Measurements from ENCODE around the gene RAB31.

The RAB31 gene

DNA sequence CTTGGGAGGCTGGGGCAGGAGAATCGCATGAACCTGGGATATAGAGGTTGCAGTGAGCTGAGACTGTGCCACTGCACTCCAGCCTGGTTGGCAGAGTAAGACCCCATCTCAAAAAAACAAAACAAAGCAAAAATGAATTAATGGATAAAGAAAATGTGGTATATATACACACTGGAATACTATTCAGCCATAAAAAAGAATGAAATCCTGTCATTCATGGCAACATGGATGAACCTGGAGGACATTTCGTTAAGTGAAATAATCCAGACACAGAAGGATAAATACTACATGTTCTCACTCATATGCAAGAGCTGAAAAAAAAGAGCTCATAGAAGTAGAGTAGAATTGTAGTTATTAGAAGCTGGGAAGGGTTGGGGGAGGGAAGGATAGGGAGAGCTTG lies 80.8 kb downstream of the RAB31 start:
- no peak for DNase-seq (ENCODE audit: low read depth in 2 of 2)

DNA sequence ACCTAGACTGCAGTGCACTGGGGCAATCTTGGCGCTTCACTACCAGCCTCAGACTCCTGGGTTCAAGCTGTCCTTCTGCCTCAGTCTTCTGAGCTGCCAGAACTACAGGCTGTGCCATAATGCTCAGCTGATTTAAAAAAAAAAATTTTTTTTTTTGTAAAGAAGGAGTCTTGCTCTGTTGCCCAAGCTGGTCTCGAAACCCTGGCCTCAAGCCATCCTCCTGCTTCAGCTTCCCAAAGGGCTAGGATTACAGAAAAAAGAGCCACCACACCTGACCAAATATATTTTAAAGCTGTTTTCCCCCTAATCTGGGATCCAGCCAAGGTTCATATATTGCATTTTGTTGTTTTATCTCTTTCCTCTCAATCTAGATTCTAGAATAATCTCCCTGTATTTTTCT lies 82.2 kb downstream of the RAB31 start:
- DNase-seq (ENCODE audit: low read depth in 2 of 2) = no peak

DNA sequence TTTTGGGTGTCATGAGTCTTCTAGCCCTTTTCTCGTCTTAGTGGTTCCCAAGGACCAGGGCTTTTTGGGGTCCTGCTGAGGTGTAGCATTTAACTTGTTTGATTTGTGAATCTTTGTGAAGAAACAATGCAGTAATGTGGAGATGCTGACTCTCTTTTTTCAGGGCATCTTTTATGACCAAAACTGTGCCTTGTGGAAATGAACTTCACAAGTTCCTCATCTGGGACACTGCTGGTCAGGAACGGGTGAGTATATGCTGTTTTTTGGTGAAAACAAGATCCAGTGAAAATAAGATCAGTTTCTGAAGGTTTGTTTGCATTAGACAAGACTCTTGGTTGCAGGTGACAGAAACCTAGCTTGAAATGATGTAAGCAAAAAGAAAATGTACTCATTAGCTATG lies 83.9 kb downstream of the RAB31 start:
- DNase-seq (ENCODE audit: low read depth in 2 of 2) = no peak

DNA sequence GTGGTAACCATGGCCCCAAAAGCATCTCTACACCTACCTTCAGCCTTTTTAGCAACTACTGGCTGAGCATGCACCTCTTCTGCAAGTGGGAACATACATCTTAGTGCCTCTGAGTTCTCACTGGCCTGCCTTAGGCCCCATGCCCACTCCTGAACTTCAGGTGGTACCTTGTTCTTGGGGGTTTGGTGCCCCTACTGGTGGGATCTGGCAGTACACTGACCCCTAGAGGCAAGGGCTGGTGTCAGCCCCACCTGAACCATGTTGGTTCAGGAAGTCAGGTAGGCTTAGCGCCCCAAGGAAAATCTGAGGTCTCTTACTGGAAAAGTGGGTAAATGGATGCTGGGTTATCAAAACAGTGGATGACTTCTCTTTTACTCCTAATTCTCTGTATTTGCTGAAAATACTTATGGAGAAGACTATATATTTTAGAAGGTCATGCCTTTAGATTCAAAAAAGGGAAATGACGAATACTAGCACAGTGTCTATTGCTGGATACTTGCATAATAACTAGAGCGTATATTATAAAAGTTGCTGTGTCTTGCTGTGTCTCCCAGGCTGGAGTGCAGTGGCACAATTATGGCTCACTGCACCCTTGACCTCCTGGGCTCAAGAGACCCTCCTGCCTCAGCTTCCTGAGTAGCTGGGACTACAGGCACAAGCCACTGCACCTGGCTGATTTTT lies 84.6 kb downstream of the RAB31 start:
- peak; percentile 7 to 15 for DNase-seq (ENCODE audit: low read depth in 2 of 2)

DNA sequence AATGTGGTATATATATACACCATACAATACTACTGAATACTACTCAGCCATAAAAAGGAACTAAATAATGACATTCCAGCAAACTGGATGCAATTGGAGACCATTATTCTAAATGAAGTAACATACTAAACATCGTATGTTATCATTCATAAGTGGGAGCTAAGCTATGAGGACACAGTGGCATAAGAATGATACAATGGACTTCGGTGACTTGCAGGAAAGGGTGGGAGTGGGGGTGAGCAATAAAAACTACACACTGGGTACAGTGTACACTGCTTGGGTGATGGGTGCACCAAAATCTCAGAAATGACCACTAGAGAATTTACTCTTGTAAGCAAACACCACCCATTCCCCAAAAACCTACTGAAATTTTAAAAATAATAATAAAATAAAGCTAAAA lies 87.9 kb downstream of the RAB31 start:
- no peak for DNase-seq (ENCODE audit: low read depth in 2 of 2)

DNA sequence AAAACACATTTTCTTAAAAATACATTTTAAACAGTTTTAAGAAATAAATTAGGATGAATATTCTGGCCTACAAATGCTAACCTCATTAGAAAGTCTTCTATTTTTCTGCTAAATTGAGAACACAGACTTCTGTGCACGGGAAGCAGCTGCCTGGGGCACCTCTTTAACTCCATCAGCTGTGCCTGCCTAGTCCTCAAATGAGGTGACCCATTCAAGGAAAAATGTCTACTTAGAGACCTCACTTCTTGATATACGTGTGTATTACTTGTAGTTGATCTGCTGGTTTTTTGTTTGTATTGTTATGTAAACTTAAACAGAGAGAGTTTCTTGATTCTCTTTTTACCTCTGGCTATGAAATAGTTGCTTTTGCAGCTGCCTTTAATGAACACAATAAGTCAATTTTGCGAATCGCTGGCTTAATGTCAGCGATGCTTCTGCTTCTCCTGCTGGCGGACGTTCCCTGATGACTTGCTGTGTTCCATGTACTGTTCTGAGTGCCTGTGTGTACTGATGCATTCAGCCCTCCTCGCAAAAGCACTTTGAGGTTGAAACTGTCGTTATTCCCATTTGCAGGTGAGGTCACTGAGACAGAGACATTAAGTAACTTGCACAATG lies 88.9 kb downstream of the RAB31 start:
- no peak for DNase-seq (ENCODE audit: low read depth in 2 of 2)

DNA sequence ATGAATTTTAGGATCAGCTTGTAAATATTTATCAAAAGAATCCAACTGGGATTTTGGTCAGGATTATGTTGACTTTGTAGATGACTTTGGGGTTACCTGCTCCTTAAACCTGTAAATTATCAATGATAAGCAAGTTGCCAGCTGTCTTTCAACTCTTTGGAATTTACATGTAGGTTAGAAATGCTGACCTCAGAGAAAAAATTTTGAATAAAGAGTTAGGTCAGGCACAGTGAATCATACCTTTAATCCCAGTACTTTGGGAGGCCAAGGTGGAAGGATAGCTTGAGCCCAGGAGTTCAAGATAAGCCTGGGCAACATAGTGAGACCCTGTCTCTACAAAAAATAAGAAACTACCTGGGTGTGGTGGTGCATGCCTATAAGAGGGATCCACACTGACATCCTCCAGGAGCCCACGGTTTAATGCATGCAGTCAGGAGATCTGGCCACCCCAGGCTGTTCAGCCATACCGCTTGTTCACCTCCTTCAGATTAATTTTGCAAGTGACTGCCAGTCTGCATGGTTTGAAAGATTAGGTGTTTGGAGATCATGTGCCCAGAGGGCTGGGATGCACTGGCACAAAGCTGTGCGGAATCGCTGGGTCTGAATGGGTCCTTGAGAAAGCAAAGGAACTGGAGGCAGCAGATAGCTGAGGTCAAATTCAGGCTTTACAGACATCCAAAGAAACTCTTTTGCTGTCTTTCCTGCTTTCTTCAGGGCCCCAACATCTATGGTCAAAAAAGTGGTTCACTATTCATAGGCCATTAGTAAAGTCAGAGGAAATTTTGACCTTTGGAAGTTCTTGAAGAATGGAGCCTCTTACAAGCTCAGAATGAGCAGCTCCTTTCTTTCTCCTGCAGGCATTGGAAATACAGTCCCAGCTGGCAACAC lies 94.3 kb downstream of the RAB31 start:
- no peak for DNase-seq (ENCODE audit: low read depth in 2 of 2)

DNA sequence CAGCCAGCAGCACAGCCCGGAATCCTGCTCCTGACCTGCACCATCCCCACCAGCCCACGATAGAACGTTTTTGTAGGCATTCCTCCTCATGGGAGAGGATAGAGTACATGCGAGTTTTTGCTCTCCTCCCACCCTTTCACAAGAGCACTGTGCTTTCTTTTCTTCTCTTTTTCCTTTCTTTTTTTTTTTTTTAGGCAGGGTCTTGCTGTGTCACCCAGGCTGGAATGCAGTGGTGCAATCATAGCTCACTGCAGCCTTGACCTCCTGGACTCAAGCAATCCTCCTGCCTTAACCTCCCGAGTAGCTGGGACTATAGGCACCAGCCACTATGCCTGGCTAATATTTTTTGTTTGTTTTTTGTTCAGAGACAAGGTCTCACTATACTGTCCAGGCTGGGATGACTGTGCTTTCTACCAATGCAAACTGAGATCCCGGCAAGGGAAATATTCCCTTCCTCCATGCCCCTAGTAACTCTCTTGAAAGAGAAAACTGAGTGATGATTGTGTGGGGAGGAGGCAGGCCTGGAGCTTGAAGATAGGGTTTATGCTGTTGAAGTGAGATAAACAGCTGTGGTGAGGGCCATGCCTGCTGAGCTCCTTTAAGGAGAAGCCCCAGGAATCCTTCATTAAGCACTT lies 95.1 kb downstream of the RAB31 start:
- DNase-seq (ENCODE audit: low read depth in 2 of 2) = no peak

DNA sequence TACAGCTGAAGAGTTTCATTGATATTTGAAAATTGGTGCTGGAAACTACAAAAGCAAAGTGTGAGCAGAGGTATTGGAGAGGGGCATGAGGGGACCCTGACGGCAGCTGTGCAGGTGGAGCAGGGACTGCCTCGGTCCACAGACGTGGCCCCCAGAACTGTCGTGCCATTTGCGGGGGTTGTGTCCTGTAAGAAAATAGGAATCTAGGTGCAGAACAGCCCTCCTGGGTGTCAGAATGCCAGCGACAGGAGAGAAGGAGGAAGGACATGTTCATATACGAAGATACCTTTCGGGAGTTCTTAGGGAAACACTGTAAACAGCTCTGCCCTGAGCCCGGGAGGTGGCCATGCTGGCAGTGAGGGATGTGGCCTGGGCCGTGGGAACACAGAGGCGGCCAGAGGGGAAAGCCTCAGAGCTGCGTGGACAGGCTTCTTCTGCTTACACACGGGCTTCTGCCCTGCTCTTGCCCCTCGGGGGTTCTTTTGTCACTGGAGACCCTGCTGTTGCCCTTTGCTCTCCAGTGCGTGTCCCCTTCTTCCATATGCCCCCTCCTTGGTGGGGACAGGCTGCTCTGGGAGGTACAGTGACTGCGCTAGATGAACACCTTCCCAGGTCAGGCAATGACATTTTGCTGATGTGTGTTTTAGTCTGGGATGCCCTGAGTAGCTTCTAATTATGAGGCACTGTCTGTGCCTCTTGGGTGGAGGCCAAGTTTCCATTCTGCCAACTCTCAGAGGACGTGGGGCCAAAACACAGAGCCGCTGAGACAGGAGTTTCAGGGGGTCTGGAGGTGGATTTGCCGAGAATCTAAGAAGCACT lies 95.8 kb downstream of the RAB31 start:
- DNase-seq (ENCODE audit: low read depth in 2 of 2) = no peak

DNA sequence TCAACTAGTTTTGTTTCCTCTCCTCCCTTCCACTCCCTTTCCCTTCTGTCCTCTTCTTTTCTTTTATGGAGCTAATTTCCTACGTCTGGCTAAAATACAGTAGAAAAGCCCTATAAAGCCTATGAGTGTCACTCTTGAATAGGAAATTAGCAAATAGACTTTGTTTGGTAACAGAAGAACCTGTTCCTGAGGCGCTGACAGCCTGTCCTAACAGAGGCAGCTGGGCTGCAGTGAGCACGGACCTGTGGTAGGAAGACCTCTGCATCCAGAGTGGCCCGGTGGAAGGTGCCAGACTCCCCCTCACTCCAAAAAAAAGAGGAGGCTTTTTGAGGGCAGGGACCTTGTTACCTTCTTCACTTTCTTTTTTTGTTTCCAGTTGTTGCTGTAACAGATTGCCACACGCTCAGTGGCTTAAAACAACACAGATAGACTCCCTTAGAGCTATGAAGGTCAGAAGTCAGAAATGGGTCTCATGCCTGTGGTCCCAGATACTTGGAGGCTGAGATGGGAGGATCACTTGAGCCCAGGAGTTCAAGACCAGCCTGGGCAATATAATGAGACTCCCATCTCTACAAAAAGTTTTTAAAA lies 96.5 kb downstream of the RAB31 start:
- no peak for DNase-seq (ENCODE audit: low read depth in 2 of 2)

DNA sequence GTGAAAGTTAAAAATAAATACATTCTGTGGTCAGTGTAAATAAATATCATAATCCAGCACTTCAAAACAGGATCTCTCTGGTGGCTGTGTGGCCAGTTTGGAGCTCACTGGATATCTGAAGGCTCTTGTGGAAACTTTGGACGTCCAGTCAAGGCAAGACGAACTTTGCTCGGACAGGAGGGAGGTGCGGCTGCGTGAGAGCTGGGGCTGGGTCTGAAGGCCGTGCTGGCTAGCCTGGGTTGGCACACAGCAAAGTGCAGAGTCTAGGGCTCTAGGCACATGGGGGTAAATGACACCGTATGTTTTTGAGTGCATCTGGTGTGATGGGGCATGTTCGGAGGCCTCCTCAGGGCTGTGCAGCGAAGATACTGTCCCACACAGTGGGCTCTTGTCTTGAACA lies 98.8 kb downstream of the RAB31 start:
- DNase-seq (ENCODE audit: low read depth in 2 of 2) = no peak

DNA sequence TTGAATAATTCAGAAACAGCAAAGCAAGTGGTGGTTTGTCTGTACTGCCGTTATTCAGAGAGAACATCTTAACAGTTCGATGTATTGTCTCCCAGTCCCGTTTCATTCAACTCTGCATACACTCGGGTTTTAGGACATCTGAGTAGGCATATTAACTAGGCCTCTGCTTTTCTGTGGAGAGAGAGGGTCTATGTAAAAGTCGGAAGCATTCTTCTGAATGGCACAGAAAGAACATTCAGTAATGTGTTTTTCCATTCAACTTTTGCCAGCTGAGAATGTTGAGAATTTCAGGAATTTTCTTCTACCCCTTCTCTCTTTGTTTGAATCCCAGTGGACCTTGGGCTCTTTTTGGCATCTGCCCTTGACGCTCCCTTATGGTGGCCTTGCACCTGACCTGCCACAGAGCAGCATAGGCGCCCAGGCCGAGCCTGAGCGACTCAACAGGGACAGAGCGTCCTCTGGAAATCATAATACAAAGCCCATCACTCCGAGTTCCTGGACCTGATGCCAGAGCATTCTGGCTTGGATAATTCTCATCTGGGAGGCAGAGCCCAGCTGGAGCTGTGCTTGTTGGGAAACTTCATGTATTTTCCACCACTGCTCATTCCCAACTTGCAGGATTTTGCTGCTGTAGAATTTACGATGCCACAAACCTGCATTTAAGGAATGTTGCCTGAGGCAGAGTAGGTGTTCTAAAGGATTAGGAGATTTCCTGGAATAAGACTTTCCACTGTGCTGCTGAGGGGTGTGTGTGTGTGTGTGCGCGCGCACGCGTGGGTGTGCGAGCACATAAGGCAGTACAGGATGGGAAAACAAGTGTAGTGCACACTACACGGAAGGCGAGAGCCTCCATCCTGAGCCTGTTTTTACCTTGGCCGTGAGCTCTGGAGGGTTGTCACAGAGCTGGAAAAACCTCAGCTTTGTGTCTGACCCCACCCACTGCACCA lies 100.5 kb downstream of the RAB31 start:
- DNase-seq (ENCODE audit: low read depth in 2 of 2) = no peak

DNA sequence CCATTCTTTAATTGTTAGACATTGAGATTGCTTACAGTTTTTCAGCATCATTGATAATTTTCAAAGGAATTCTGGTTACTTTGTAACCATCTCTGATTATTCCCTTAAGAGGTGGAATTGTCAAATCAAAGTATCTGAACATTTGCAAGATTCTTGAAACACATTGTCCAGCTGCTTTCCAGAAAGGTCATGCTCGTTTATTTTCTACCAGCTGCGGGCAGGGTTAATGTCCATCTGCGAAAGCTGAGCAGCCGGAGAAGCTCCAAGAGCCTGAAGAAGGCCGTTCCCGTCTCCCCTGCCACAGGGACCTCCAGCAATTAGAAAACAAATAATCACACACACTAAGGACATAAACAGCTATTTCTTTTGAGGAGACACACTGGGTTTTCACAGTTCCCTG lies 101.6 kb downstream of the RAB31 start:
- no peak for DNase-seq (ENCODE audit: low read depth in 2 of 2)

DNA sequence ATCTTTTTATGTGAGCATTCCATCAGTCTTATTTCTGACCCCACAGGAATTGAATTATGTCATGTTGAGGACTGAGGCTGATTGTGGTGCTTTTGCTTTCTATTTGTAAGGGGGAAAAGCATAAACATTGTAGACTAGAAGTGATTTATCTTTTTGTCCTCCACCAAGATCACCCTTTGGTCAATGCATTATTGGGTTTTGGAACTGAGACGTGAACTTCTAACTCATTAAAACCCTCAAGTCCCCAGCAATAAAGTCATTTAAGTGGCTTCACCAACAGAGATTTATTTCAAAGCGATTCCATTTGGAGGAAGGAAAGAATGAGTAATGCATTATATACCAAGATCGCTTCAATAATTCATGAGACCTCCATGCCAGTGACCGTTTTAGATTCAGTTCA lies 102.2 kb downstream of the RAB31 start:
- DNase-seq (ENCODE audit: low read depth in 2 of 2) = no peak

DNA sequence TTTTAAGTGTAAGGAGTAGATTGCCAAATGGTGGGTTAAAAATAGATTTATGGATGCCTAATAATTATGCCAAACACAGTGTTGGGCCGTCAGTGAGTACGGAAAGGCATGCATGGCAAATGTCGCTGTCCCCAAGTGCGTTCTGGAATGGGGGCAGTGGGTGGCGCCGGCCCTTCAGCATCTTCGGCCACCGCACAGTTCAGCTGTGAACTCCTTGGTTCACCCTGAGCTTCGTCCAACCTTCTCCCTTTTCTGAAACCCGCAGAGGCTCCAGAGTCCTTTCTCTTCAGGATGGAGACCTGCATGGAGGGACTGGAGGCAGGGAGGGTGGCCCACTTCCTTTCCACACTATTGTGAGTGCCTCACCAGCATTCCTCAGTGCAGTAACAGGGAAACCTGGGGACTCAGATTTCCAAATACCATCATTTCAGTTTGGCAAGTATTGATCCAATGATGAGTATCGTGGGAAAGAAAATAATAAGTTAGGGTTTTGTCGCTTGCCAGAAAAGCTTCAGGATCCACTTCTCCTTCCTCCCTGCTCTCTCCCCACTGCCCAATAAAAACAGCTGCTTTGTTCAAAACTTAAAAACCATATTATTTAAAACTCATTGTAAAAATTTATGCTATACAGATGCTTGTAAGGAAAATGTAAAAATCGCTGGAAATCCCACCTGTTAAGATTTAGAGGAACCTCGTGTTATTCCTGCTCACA lies 103.0 kb downstream of the RAB31 start:
- no peak for DNase-seq (ENCODE audit: low read depth in 2 of 2)

DNA sequence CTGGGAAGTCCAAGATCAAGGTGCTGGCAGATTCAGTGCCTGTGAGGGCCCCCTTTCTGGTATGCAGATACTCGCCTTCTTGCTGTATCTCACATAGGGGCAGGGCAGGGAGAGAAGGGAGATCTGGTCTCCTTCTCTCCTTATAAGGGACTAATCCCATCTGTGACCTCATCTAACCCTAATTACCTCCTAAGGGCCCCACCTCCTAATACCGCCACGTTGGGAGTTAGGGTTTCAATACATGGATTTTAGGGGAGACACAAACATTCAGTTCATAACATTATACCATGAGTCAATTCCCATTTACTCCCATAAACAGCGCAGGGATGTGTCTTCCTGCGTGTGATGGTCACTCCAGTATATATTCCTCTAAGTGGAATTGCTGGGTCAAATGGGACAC lies 103.9 kb downstream of the RAB31 start:
- DNase-seq (ENCODE audit: low read depth in 2 of 2) = no peak

DNA sequence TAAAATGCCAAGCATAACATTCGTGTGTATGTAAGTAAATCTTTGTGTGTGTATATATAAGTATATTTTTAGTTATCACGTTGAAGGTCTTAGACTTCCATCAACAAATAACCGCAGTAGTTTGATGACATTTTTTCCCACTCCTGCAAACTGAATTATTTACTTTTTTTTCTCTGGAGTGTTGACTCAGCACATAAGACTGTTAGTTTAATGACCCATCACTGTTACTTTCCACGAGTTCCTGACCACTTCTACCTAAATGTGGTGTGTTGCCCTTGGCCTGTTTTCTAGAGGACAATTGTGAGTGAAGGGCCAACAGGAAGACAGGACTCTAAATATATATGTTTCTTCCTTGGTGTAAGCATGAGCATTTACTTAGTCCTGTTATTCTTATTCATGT lies 106.3 kb downstream of the RAB31 start:
- no peak for DNase-seq (ENCODE audit: low read depth in 2 of 2)

DNA sequence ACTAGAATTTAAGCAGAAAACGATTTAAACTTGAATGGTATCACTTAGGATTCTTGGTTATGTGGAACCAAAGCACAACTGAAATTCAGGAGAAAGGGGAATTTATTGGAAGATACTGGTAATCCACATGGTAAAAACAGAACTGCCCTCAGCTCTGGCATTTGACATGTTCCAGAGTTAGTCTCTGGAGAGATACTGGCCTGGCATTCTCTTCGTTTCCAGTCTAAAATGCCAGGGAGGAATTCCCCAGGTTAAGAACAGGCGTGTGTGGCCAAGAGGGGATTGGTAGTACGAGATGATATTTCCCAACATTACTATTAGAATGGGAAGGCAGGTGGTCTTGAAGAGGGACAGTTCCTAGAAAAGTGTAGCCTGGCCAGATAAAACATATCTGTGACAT lies 109.2 kb downstream of the RAB31 start:
- no peak for DNase-seq (ENCODE audit: low read depth in 2 of 2)

DNA sequence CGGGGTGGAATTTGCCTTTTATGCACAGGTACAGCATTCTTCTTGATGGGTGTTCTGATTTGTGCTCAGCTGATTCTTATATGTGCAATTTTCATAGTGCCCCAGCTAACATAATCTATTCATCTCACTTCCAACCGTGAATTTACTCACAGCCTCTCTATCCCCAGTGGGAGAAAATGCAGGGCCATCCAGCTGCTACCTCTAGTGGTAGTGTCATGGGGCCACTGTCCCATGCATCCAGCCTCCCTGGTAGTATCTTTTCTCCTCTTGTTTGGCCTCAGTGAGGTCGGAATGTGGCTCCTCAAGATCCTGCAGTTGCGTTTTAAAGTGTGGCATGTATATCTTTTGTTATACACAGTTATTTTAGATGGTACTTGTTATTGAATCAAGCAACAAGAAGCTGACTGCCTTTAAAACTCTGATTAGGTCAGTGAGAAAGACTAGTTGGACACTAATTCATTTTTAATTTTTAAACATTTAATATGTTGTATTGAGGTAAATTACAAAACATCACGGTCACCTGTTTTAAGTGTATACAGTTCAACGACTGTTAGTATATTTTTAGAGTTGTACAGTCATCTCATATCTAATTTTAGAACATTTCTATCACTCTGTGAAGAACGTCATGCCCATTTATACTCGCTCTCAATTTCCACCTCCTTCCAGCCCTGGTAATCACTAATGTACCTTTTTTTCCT lies 109.8 kb downstream of the RAB31 start:
- DNase-seq (ENCODE audit: low read depth in 2 of 2) = no peak
